GM19467 (cell line): ENCODE measurements around the gene STOX2.

Experiments used
- ATAC-seq: cut with Tn5 transposase; IDR thresholded peaks from one replicate; pipeline ENCODE4 v1.9.1; 2021; ENCODE audit warnings: mild to moderate bottlenecking, moderate library complexity; ENCODE audit not compliant: unreplicated experiment

Gene STOX2, protein sequence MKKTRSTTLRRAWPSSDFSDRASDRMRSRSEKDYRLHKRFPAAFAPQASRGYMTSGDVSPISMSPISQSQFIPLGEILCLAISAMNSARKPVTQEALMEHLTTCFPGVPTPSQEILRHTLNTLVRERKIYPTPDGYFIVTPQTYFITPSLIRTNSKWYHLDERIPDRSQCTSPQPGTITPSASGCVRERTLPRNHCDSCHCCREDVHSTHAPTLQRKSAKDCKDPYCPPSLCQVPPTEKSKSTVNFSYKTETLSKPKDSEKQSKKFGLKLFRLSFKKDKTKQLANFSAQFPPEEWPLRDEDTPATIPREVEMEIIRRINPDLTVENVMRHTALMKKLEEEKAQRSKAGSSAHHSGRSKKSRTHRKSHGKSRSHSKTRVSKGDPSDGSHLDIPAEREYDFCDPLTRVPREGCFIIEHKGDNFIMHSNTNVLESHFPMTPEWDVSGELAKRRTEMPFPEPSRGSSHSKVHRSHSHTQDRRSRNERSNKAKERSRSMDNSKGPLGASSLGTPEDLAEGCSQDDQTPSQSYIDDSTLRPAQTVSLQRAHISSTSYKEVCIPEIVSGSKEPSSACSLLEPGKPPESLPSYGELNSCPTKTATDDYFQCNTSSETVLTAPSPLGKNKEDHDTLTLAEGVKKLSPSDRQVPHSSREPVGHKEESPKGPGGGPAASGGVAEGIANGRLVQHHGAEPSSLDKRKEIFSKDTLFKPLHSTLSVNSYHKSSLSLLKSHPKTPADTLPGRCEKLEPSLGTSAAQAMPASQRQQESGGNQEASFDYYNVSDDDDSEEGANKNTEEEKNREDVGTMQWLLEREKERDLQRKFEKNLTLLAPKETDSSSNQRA (N-terminal part only)

DNA sequence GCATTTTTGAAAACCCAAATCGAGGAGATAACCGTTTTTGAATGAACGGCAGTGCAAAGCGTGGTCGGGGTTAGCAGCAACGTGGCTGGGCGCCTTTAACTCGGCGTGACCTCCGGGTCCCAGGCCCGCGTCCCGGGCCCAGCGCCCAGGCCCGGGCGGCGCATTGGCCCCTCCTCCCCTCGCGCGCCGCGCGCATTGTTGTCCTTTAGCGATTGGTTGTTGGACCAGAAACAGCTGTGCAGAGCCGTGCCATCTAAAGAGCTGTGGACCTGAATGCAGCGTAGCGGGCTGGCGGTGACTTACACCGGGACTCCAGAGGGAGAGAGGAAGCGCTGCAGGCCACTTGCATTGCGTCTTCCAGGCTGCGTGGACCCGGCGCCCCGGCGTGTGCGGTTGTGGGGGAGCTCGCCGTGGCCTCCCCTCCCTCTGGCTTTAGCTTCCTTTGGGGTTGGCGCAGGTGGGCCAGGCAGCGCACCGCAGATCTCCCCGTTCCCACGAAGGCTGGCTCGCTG is at the start of gene STOX2:
STOX2 (plus strand) TSS at position 227 of the 512 bp plus-strand sequence. CDS start 1,484 bp downstream, outside the sequence.
- no peak for ATAC-seq

DNA sequence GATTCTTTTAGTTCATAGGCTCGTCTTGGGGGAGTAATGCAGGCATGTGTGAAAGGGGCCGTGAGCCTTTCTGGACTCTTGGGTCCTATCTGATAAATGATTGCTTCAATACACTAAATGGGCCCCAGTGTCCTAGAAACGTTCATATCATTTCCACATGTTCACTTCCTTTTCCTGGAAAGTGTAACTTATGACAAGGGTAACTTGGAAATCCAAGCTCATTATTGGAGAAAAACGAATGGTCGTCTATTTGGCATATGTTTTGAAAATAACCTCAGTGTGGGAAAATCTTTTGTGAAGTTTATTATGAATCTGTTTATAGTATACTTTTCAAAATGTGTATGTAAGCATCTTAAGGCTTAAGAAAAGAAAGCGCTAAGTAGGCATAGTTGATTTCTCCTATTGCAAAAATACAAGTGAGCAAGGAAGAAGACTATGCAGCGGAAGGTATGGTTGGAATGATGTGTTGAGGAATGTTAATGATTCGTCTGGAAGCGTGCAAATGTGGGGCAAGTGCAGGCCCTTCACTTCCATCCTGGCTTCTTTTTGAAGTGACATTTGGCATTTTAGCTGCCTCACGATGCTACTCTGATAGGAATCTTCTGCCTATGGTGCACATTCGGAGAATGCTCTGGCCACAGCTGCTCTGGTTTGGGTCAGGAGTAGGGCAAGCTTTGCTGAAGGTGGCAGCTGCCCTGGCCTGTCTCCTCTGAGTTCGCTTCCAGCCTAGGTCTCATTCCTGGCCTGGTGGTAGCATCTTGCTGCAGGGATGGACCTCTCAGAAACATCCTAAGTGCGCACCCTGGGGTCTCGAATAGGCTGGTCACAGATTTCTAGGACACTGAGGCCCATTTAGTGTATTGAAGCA is 49.5 kb upstream of the STOX2 start:
- ATAC-seq: no peak

GRCh38 chr4:183857040-183857439 is 48.1 kb upstream of the STOX2 start:
- ATAC-seq: no peak

DNA sequence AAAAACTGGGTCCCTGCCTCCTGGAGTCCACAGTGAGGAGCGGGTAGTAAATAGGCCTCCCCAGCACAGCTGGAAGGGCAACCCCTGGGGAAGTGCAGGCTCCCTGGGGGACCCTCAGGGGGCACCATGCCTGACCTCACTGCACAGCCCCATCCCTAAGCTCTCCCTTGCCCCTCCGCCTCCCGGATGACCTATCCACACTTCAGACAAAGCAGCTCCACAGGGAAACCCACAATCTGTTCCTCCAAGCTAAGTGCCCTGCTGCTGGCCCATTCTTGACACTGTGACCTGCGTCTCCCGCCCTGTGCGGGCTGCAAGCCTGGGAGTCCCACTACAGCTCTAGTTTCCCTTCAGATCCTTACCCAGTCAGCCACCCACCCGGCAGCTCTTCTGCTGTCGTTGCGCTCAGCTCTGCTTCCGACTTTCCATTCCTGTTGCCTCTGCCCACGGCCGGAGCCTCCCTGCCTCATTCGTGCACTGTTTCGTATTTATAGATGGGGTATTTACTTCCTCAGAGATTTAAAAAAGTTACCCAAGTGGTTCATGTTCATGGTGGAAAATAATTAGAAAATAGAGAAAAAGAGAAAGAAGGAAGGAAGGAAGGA is 47.0 kb upstream of the STOX2 start:
- ATAC-seq: no peak

DNA sequence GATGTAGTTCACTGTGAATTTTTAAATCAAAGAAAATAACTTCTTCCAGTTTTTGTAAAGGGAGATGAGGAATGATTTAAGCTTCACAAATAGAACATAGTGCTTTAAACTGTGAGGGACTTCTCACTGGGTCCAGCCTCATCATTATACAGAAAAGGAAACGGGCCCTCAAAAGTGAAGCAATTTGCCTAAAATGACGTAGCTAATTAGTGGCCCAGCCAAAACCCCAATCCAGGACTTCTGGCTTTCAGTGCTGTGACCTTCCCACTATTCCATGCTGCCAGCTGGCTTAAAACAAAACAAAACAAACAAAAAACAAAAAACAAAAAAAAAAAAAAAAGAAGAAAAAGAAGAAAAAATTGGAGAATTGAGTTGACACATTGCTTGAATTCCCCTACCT is 45.0 kb upstream of the STOX2 start:
- ATAC-seq: no peak

DNA sequence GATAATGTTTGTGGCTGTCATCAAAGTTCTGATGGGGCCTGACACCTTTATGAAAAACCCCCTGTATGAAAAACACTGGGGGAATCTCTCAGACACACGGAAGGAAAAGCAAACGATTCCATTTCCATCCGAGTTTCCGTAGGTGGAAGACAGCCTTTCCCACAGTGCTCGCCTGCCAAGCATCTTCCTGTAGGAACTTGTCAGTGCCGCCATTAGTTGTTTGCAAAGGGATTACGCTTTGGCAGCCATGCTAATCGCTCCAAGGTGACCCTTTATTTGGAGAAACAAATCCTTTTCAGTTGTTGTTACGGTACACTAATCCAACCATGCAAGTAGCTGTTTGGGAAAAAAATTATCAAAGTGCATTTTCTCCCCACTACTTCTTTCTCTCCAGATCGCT is 44.4 kb upstream of the STOX2 start:
- ATAC-seq: no peak

- ATAC-seq: no peak
These were observed 43.7 kb upstream of the STOX2 start for GRCh38 chr4:183861426-183861825.

GRCh38 chr4:183863155-183863825 is 41.8 kb upstream of the STOX2 start:
- no peak for ATAC-seq

DNA sequence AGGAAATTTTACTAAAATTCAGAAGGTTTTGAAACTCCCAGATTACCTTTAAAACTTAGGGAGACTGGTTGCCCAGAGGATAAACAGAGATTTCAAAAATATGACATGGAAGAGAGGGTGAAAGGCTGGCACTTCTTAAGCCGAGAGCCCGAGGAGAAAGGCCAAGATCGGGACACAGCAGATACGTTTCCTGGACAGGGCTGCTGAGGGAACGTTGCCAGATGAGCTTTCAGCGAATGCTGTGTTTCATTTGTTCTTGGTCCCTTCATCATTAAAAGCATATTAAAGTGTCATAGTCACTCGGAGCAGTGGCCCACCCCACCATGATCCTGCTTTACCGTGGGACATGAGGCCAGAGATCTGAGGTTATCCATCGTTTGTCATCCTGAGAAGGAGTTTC is 37.9 kb upstream of the STOX2 start:
- no peak for ATAC-seq

DNA sequence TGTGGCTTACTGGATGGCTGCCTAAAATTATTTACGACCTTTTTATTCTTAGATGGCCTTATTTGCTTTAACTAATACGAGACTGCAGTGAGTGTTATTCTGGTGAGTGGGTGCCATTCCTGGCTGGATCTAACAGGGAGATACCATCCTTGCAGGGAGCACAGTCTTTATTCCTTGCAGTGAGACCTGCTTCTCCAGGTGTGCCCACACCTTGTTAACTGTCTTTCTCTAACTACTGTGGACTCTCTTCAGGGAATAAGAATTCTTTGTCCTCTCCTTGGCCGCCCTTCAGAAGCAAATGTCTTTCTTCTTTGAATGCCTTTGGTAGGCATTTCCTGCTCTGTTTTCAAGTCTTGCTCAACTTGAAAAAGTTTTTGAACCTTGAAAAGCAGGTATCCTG is 34.1 kb upstream of the STOX2 start:
- no peak for ATAC-seq

DNA sequence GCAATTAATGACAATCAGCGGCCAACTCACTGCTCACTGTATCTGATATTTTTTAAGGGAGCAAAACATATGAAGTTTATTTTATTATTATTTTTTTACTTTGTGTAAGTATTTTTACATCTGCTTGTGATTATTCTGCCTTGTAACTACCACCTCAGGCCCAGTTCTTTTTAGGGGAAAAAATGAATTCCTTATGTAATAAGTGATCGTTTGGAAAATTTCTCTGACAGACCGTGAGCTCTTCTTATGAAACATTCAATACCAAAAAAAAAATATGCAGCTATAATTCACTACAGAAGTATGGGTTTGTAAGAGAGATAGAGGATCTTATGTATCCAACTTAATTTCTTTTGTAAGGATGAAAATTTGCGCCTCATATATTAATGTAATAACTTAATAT is 33.5 kb upstream of the STOX2 start:
- no peak for ATAC-seq

- ATAC-seq: no peak
These were observed 32.6 kb upstream of the STOX2 start for GRCh38 chr4:183872531-183872930.

GRCh38 chr4:183873409-183874185 is 31.5 kb upstream of the STOX2 start:
- no peak for ATAC-seq

GRCh38 chr4:183875251-183875825 is 29.8 kb upstream of the STOX2 start:
- ATAC-seq: no peak

- no peak for ATAC-seq
These were observed 28.7 kb upstream of the STOX2 start for GRCh38 chr4:183876268-183876934.

- no peak for ATAC-seq
These were observed 26.7 kb upstream of the STOX2 start for GRCh38 chr4:183878251-183878970.

- ATAC-seq: no peak
These were observed 19.8 kb upstream of the STOX2 start for GRCh38 chr4:183885205-183885720.
